ENCODE results near the gene CALCOCO1. TPM values are rescaled to one million over a fixed set of nuclear protein-coding genes. Genes with fewer than 3 reads are reported as not detected.

CALCOCO1 gene
- total RNA-seq, 1 donor: 167 TPM

DNA sequence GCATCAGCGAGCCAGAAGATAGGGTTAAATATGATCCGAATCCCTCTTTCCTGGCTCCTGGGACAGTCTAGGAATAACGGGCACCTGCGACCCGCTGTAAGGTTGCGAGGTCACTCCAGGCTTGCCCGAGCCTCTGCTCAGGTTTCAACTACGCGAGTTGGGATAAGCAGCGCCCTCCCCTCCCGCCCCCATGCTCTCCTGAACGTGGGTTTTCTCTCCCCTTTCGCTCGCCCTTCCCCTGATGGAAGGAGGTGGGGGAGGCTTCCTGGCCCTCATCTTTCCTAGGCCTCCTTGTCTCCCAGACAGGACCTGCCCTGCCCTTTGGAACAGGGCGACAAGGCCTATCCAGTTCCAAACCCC, 50.6 kb downstream of the CALCOCO1 start:
- TF ChIP-seq, protein P1, sequence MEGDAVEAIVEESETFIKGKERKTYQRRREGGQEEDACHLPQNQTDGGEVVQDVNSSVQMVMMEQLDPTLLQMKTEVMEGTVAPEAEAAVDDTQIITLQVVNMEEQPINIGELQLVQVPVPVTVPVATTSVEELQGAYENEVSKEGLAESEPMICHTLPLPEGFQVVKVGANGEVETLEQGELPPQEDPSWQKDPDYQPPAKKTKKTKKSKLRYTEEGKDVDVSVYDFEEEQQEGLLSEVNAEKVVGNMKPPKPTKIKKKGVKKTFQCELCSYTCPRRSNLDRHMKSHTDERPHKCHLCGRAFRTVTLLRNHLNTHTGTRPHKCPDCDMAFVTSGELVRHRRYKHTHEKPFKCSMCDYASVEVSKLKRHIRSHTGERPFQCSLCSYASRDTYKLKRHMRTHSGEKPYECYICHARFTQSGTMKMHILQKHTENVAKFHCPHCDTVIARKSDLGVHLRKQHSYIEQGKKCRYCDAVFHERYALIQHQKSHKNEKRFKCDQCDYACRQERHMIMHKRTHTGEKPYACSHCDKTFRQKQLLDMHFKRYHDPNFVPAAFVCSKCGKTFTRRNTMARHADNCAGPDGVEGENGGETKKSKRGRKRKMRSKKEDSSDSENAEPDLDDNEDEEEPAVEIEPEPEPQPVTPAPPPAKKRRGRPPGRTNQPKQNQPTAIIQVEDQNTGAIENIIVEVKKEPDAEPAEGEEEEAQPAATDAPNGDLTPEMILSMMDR (IDR thresholded peaks at IDR 0.05; ENCODE audit: extremely low read depth, low read depth, low read length): no peak
- no peak for DNase-seq (ENCODE audit: insufficient read length, low spot score, missing footprints)

DNA sequence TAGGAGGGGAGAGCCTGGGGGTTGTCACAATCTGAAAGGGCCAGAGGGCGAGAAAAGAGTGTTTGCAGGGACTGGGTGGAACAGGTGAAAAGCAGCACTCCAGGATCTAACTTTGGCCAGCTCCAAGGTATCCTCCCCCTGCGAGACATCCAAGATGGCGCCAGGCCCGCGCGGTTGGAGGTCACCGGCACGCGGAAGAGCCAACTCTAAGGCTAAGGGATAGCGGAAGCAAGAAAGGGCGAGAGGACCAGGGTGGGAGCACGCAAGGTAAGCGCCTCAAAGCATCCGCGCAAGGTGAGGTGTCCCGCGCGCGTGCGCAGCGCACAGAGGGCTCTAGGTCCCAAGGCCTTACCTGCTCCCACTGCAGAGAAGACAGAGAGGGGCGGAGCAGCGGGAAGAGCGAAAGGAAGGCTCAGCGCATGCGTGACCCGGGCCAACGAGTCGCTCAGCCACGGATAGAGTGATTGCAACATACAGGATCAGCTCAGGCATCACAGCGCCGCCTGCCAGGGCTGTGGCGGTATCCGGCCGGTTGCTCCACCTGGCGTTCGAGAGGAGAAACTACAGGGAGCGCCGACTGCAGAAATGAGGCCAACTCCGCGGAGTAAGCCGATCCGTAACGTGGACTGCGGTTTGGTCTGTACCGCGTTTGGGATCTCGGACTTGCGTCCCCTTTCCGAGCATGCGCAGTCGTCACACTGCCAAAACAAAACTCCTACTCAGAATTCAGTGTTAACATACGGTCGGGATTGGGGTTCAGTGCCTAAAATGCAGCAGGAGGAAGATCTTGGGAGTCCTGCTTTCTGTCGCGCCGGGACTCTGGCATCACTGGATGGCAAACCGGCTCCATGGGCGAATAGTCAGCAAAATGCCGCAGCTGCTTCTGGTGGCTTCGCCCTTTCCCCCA, 51.3 kb downstream of the CALCOCO1 start, which contains the start of gene ATP5MC2:
ATP5MC2 (minus strand) TSS at position 383 of the 907 bp plus-strand sequence. CDS start 3,469 bp downstream, outside the sequence.
- H3K27me3 ChIP-seq (ENCODE audit: insufficient read depth, low read length): no peaks in the 10 kb centered on the region
- H4K20me1 ChIP-seq (ENCODE audit: insufficient read depth, low read length): peaks cover 3% of the 10 kb centered on the region
- DNase-seq (ENCODE audit: insufficient read length, low spot score, missing footprints): peak; percentile 98
- peak within 1 kb of the TSS; percentile 94 for H3K4me3 ChIP-seq (ENCODE audit: insufficient read depth, low read length)
- H3K27ac ChIP-seq (ENCODE audit: low read depth, low read length): peak within 1 kb of the TSS; percentile 93
- H3K9me3 ChIP-seq (ENCODE audit: low read depth, low read length): no peaks in the 10 kb centered on the region
- H3K36me3 ChIP-seq (ENCODE audit: insufficient read depth, low read length): peaks cover 24% of the 10 kb centered on the region
- TF ChIP-seq, protein P1 (IDR thresholded peaks at IDR 0.05; ENCODE audit: extremely low read depth, low read depth, low read length): peak; percentile 98
- H3K79me2 ChIP-seq (ENCODE audit: insufficient read depth, low read length): peaks cover 42% of the 10 kb centered on the region
- H2AFZ ChIP-seq (ENCODE audit: low read length): peak within 1 kb of the TSS; percentile 97
- peaks cover 35% of the 10 kb centered on the region for H3K4me1 ChIP-seq (ENCODE audit: insufficient read depth, low read length)
- peak within 1 kb of the TSS; percentile 92 for H3K4me2 ChIP-seq (ENCODE audit: insufficient read depth, low read length)

More for the DNA sequence above, 50.6 kb downstream of the CALCOCO1 start:
- H4K20me1 ChIP-seq (ENCODE audit: insufficient read depth, low read length): no peaks in the 10 kb centered on the region
- peaks cover 28% of the 10 kb centered on the region for H3K4me1 ChIP-seq (ENCODE audit: insufficient read depth, low read length)
- H3K4me2 ChIP-seq (ENCODE audit: insufficient read depth, low read length): peak overlapping the region; percentile 89
- H3K27ac ChIP-seq (ENCODE audit: low read depth, low read length): peak overlapping the region; percentile 93
- no peaks in the 10 kb centered on the region for H3K27me3 ChIP-seq (ENCODE audit: insufficient read depth, low read length)
- H3K9me3 ChIP-seq (ENCODE audit: low read depth, low read length): no peaks in the 10 kb centered on the region
- peaks cover 17% of the 10 kb centered on the region for H3K36me3 ChIP-seq (ENCODE audit: insufficient read depth, low read length)
- H3K4me3 ChIP-seq (ENCODE audit: insufficient read depth, low read length): peak overlapping the region; percentile 94
- peak overlapping the region; percentile 96 for H2AFZ ChIP-seq (ENCODE audit: low read length)
- H3K79me2 ChIP-seq (ENCODE audit: insufficient read depth, low read length): peaks cover 35% of the 10 kb centered on the region

DNA sequence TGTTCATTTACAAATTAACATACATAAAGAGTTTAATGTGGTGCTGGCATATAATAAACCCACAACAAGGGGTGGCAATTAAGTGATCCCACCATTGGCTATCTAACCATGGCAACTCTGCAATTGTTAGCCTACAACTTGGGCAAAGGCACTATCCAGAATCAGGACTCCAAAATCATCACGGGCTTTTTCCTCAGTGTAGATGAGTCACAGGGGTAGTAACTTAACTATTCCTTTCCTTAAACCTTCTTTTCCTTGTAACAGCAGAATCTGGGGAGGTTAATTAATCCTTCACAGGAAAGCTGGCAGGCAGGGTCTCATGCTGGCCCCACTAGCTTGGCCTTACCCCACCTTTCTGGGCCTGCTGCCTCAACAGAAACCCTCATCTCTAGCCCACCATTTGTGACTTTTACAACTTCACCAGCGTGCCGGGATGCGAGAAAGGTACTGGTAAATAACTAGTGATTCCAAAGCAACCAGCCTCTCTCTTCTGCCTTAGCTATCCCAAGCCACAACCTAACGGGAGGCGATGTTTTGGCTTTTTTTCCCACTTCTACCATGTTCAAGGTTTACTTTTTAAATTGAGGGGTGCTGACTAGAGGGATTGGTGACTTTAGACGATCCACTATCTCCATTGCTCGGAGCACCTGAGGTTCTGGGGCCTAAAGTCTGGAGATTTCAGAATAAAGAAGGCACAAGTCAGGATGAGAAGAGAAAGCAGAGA, 52.1 kb downstream of the CALCOCO1 start:
- peaks cover 6% of the 10 kb centered on the region for H4K20me1 ChIP-seq (ENCODE audit: insufficient read depth, low read length)
- no peaks in the 10 kb centered on the region for H3K9me3 ChIP-seq (ENCODE audit: low read depth, low read length)
- peaks cover 32% of the 10 kb centered on the region for H3K36me3 ChIP-seq (ENCODE audit: insufficient read depth, low read length)
- TF ChIP-seq, protein P1 (IDR thresholded peaks at IDR 0.05; ENCODE audit: extremely low read depth, low read depth, low read length): no peak
- peak overlapping the region; percentile 94 for H3K4me3 ChIP-seq (ENCODE audit: insufficient read depth, low read length)
- peak; percentile 87 for DNase-seq (ENCODE audit: insufficient read length, low spot score, missing footprints)
- H3K27ac ChIP-seq (ENCODE audit: low read depth, low read length): peak overlapping the region; percentile 81
- H3K4me2 ChIP-seq (ENCODE audit: insufficient read depth, low read length): peak overlapping the region; percentile 92
- H3K4me1 ChIP-seq (ENCODE audit: insufficient read depth, low read length): peaks cover 36% of the 10 kb centered on the region
- H3K27me3 ChIP-seq (ENCODE audit: insufficient read depth, low read length): no peaks in the 10 kb centered on the region
- peaks cover 48% of the 10 kb centered on the region for H3K79me2 ChIP-seq (ENCODE audit: insufficient read depth, low read length)
- peak overlapping the region; percentile 97 for H2AFZ ChIP-seq (ENCODE audit: low read length)
